GM18867 (cell line): ENCODE data around the gene FCHSD2.
"Not testable (repeated sequence)": the region's sequence is repeated elsewhere in the genome, so short reads cannot be mapped to it uniquely, and the experiment has no call there.

ENCODE experiments used
- ATAC-seq: cut with Tn5 transposase; IDR thresholded peaks from one replicate; pipeline ENCODE4 v1.9.1; 2021; ENCODE audit warnings: mild to moderate bottlenecking, moderate library complexity; ENCODE audit not compliant: unreplicated experiment

FCHSD2 gene

GRCh38 chr11:73126804-73127480 lies 15.2 kb downstream of the FCHSD2 start:
- no peak for ATAC-seq

- ATAC-seq, result no peak
These were observed 17.3 kb downstream of the FCHSD2 start for GRCh38 chr11:73124800-73125199.

- not testable (repeated sequence) for ATAC-seq
These were observed 18.2 kb downstream of the FCHSD2 start for GRCh38 chr11:73123892-73124291.

- ATAC-seq, result no peak
These were observed 20.4 kb downstream of the FCHSD2 start for GRCh38 chr11:73121692-73122091.

- ATAC-seq, result no peak
These were observed 25.0 kb downstream of the FCHSD2 start for GRCh38 chr11:73117071-73117470.

- ATAC-seq, result no peak
These were observed 25.5 kb downstream of the FCHSD2 start for GRCh38 chr11:73116636-73117035.

- no peak for ATAC-seq
These were observed 27.3 kb downstream of the FCHSD2 start for GRCh38 chr11:73114835-73115220.

- ATAC-seq, result no peak
These were observed 27.8 kb downstream of the FCHSD2 start for GRCh38 chr11:73114110-73114834.

- ATAC-seq, result no peak
These were observed 28.7 kb downstream of the FCHSD2 start for GRCh38 chr11:73113426-73113825.

GRCh38 chr11:73107597-73107996 lies 34.5 kb downstream of the FCHSD2 start:
- no peak for ATAC-seq

- no peak for ATAC-seq
These were observed 35.8 kb downstream of the FCHSD2 start for GRCh38 chr11:73106347-73106746.

GRCh38 chr11:73100578-73100977 lies 41.5 kb downstream of the FCHSD2 start:
- no peak for ATAC-seq

- ATAC-seq, result no peak
These were observed 42.4 kb downstream of the FCHSD2 start for GRCh38 chr11:73099512-73100266.

- no peak for ATAC-seq
These were observed 46.5 kb downstream of the FCHSD2 start for GRCh38 chr11:73095613-73096012.

GRCh38 chr11:73091521-73092305 lies 50.4 kb downstream of the FCHSD2 start:
- ATAC-seq, result no peak

- no peak for ATAC-seq
These were observed 54.4 kb downstream of the FCHSD2 start for GRCh38 chr11:73087730-73088129.

GRCh38 chr11:73085189-73085875 lies 56.8 kb downstream of the FCHSD2 start:
- no peak for ATAC-seq

GRCh38 chr11:73078631-73079030 lies 63.5 kb downstream of the FCHSD2 start:
- no peak for ATAC-seq

- ATAC-seq, result no peak
These were observed 64.7 kb downstream of the FCHSD2 start for GRCh38 chr11:73077454-73077853.

GRCh38 chr11:73074319-73074718 lies 67.8 kb downstream of the FCHSD2 start:
- no peak for ATAC-seq
